Fibroblast of villous mesenchyme (primary cell): Measurements from ENCODE around the gene NCR3LG1. TPM values are rescaled to one million over a fixed set of nuclear protein-coding genes. Genes with fewer than 3 reads are reported as not detected.

Source experiments
- DNase-seq: peaks from one replicate; pipeline ENCODE4 v3.0.0-alpha.2; 2010; ENCODE audit warnings: low read depth
- H3K4me3 ChIP-seq: 2 replicates; pipeline ENCODE4 v1.5.1; 2011; ENCODE audit warnings: low read depth, mild to moderate bottlenecking, low read length
- CTCF ChIP-seq: IDR thresholded peaks from 2 replicates; pipeline ENCODE4 v1.5.1; 2012; ENCODE audit warnings: low read depth, mild to moderate bottlenecking, low read length; ENCODE audit not compliant: insufficient read depth
- total RNA-seq: library from RNA; depleted of rRNA; stranded (reverse); fragments of >200 nt; gene quantifications from 2 replicates; pipeline ENCODE4 v1.2.3, GENCODE V29; 2012

NCR3LG1 gene
- total RNA-seq, 1 donor = 14.7 TPM

GRCh38 chr11:17402486-17402885 lies 50.9 kb downstream of the NCR3LG1 start:
- no peak overlapping the region for H3K4me3 ChIP-seq
- TF ChIP-seq CTCF = no peak
- DNase-seq = no peak

- no peak for TF ChIP-seq CTCF
- no peak overlapping the region for H3K4me3 ChIP-seq
- DNase-seq = no peak
Measured at GRCh38 chr11:17403980-17404759, 52.6 kb downstream of the NCR3LG1 start.

- H3K4me3 ChIP-seq = no peak overlapping the region
- peak; percentile 30 for TF ChIP-seq CTCF
- DNase-seq = peak; percentile 68
Measured at GRCh38 chr11:17405232-17406005, 53.8 kb downstream of the NCR3LG1 start.

GRCh38 chr11:17406082-17406817 lies 54.6 kb downstream of the NCR3LG1 start:
- no peak for TF ChIP-seq CTCF
- H3K4me3 ChIP-seq = no peak overlapping the region
- no peak for DNase-seq

GRCh38 chr11:17406818-17407149 lies 55.2 kb downstream of the NCR3LG1 start:
- DNase-seq = no peak
- no peak for TF ChIP-seq CTCF
- H3K4me3 ChIP-seq = no peak overlapping the region

- DNase-seq = no peak
- no peak overlapping the region for H3K4me3 ChIP-seq
- no peak for TF ChIP-seq CTCF
Measured at GRCh38 chr11:17407575-17407974, 56.0 kb downstream of the NCR3LG1 start.
